ENCODE data around the gene RAB11FIP2. TPM values are rescaled to one million over a fixed set of nuclear protein-coding genes. Genes with fewer than 3 reads are reported as not detected.

Gene RAB11FIP2
- total RNA-seq, 2 experiments from 2014 or later, result 13.6 to 15.3 TPM

- POLR2A ChIA-PET, result no interaction called here
- no peaks in the 10 kb centered on the region for H3K27me3 Mint-ChIP-seq (ENCODE audit: low read depth)
- DNase-seq (no peak), ATAC-seq (no peak)
- peaks cover 17% of the 10 kb centered on the region for H3K36me3 Mint-ChIP-seq (ENCODE audit: low read depth)
- CTCF ChIA-PET, result no interaction called here
- H3K9me3 Mint-ChIP-seq (ENCODE audit: insufficient read depth), result no peaks in the 10 kb centered on the region
- no peak overlapping the region for H3K27ac Mint-ChIP-seq
- H3K4me1 Mint-ChIP-seq (ENCODE audit: low read depth), result no peaks in the 10 kb centered on the region
- H3K4me3 Mint-ChIP-seq, result no peak overlapping the region
Observed at GRCh38 chr10:117997673-117998072, 49.1 kb downstream of the RAB11FIP2 start.

GRCh38 chr10:117996709-117997108, 50.0 kb downstream of the RAB11FIP2 start:
- Mint-ChIP-seq H3K27ac (no peak overlapping the region), H3K9me3 (ENCODE audit: insufficient read depth) (no peaks in the 10 kb centered on the region), H3K27me3 (ENCODE audit: low read depth) (no peaks in the 10 kb centered on the region), H3K4me1 (ENCODE audit: low read depth) (no peaks in the 10 kb centered on the region), H3K36me3 (ENCODE audit: low read depth) (peaks cover 12% of the 10 kb centered on the region), H3K4me3 (no peak overlapping the region)
- ChIA-PET POLR2A (no interaction called here), CTCF (no interaction called here)
- DNase-seq, result no peak
- no peak for ATAC-seq

- Mint-ChIP-seq H3K4me1 (ENCODE audit: low read depth) (no peaks in the 10 kb centered on the region), H3K9me3 (ENCODE audit: insufficient read depth) (no peaks in the 10 kb centered on the region), H3K4me3 (no peak overlapping the region), H3K36me3 (ENCODE audit: low read depth) (peaks cover 7% of the 10 kb centered on the region), H3K27me3 (ENCODE audit: low read depth) (no peaks in the 10 kb centered on the region), H3K27ac (no peak overlapping the region)
- CTCF ChIA-PET, result no interaction called here
- POLR2A ChIA-PET, result no interaction called here
- DNase-seq, result no peak
- ATAC-seq, result no peak
Observed at GRCh38 chr10:117994771-117995170, 52.0 kb downstream of the RAB11FIP2 start.

GRCh38 chr10:117993166-117993565, 53.6 kb downstream of the RAB11FIP2 start:
- H3K4me1 Mint-ChIP-seq (ENCODE audit: low read depth), result no peaks in the 10 kb centered on the region
- CTCF ChIA-PET, result no interaction called here
- no peaks in the 10 kb centered on the region for H3K9me3 Mint-ChIP-seq (ENCODE audit: insufficient read depth)
- no peak overlapping the region for H3K27ac Mint-ChIP-seq
- H3K36me3 Mint-ChIP-seq (ENCODE audit: low read depth), result peaks cover 7% of the 10 kb centered on the region
- no peak overlapping the region for H3K4me3 Mint-ChIP-seq
- DNase-seq (no peak), ATAC-seq (no peak)
- POLR2A ChIA-PET, result no interaction called here
- no peaks in the 10 kb centered on the region for H3K27me3 Mint-ChIP-seq (ENCODE audit: low read depth)

GRCh38 chr10:117991701-117992100, 55.0 kb downstream of the RAB11FIP2 start:
- H3K4me1 Mint-ChIP-seq (ENCODE audit: low read depth), result no peaks in the 10 kb centered on the region

GRCh38 chr10:117989962-117990361, 56.8 kb downstream of the RAB11FIP2 start:
- DNase-seq (no peak), ATAC-seq (no peak)
- Mint-ChIP-seq H3K36me3 (ENCODE audit: low read depth) (no peaks in the 10 kb centered on the region), H3K27me3 (ENCODE audit: low read depth) (no peaks in the 10 kb centered on the region), H3K4me3 (no peak overlapping the region), H3K4me1 (ENCODE audit: low read depth) (no peaks in the 10 kb centered on the region), H3K9me3 (ENCODE audit: insufficient read depth) (no peaks in the 10 kb centered on the region), H3K27ac (no peak overlapping the region)
- POLR2A ChIA-PET, result no interaction called here
- CTCF ChIA-PET, result no interaction called here

More at GRCh38 chr10:117991701-117992100, 55.0 kb downstream of the RAB11FIP2 start:
- Mint-ChIP-seq H3K4me3 (no peak overlapping the region), H3K36me3 (ENCODE audit: low read depth) (peaks cover 3% of the 10 kb centered on the region), H3K27me3 (ENCODE audit: low read depth) (no peaks in the 10 kb centered on the region), H3K27ac (no peak overlapping the region), H3K9me3 (ENCODE audit: insufficient read depth) (no peaks in the 10 kb centered on the region)
- ATAC-seq (no peak), DNase-seq (no peak)
- ChIA-PET CTCF (no interaction called here), POLR2A (no interaction called here)

GRCh38 chr10:117988814-117989213, 57.9 kb downstream of the RAB11FIP2 start:
- no peak for ATAC-seq
- ChIA-PET POLR2A (no interaction called here), CTCF (no interaction called here)
- Mint-ChIP-seq H3K4me1 (ENCODE audit: low read depth) (no peaks in the 10 kb centered on the region), H3K36me3 (ENCODE audit: low read depth) (no peaks in the 10 kb centered on the region), H3K27me3 (ENCODE audit: low read depth) (no peaks in the 10 kb centered on the region), H3K9me3 (ENCODE audit: insufficient read depth) (no peaks in the 10 kb centered on the region), H3K4me3 (no peak overlapping the region), H3K27ac (no peak overlapping the region)
- no peak for DNase-seq

- H3K36me3 Mint-ChIP-seq (ENCODE audit: low read depth), result no peaks in the 10 kb centered on the region
- no peaks in the 10 kb centered on the region for H3K4me1 Mint-ChIP-seq (ENCODE audit: low read depth)
- no peaks in the 10 kb centered on the region for H3K9me3 Mint-ChIP-seq (ENCODE audit: insufficient read depth)
- CTCF ChIA-PET, result no interaction called here
- H3K27me3 Mint-ChIP-seq (ENCODE audit: low read depth), result no peaks in the 10 kb centered on the region
- POLR2A ChIA-PET, result no interaction called here
- ATAC-seq (no peak), DNase-seq (no peak)
- no peak overlapping the region for H3K27ac Mint-ChIP-seq
- H3K4me3 Mint-ChIP-seq, result no peak overlapping the region
Observed at GRCh38 chr10:117987244-117987909, 59.4 kb downstream of the RAB11FIP2 start.

- peaks cover 2% of the 10 kb centered on the region for H3K27me3 Mint-ChIP-seq (ENCODE audit: low read depth)
- H3K9me3 Mint-ChIP-seq (ENCODE audit: insufficient read depth), result no peaks in the 10 kb centered on the region
- H3K4me3 Mint-ChIP-seq, result no peak overlapping the region
- CTCF ChIA-PET, result no interaction called here
- no peak for ATAC-seq
- no peak for DNase-seq
- H3K27ac Mint-ChIP-seq, result no peak overlapping the region
- POLR2A ChIA-PET, result no interaction called here
- H3K4me1 Mint-ChIP-seq (ENCODE audit: low read depth), result no peaks in the 10 kb centered on the region
- H3K36me3 Mint-ChIP-seq (ENCODE audit: low read depth), result no peaks in the 10 kb centered on the region
Observed at GRCh38 chr10:117983961-117984360, 62.8 kb downstream of the RAB11FIP2 start.

- Mint-ChIP-seq H3K27me3 (ENCODE audit: low read depth) (peaks cover 4% of the 10 kb centered on the region), H3K36me3 (ENCODE audit: low read depth) (no peaks in the 10 kb centered on the region), H3K27ac (no peak overlapping the region), H3K4me3 (no peak overlapping the region), H3K9me3 (ENCODE audit: insufficient read depth) (no peaks in the 10 kb centered on the region), H3K4me1 (ENCODE audit: low read depth) (no peaks in the 10 kb centered on the region)
- no peak for DNase-seq
- ChIA-PET CTCF (no interaction called here), POLR2A (interaction anchor here (0.7 kb wide), 1 partner anchor 22 kb away, joined by 3 read pairs; no protein-coding TSS in a partner anchor)
- no peak for ATAC-seq
Observed at GRCh38 chr10:117980755-117981702, 65.7 kb downstream of the RAB11FIP2 start.

- Mint-ChIP-seq H3K9me3 (ENCODE audit: insufficient read depth) (no peaks in the 10 kb centered on the region), H3K4me3 (no peak overlapping the region), H3K36me3 (ENCODE audit: low read depth) (no peaks in the 10 kb centered on the region), H3K27ac (no peak overlapping the region), H3K4me1 (ENCODE audit: low read depth) (no peaks in the 10 kb centered on the region), H3K27me3 (ENCODE audit: low read depth) (peaks cover 4% of the 10 kb centered on the region)
- DNase-seq (no peak), ATAC-seq (no peak)
- CTCF ChIA-PET, result no interaction called here
- POLR2A ChIA-PET, result interaction anchor here (0.7 kb wide), 1 partner anchor 22 kb away, joined by 3 read pairs; no protein-coding TSS in a partner anchor
Observed at GRCh38 chr10:117980216-117980615, 66.5 kb downstream of the RAB11FIP2 start.

GRCh38 chr10:117972168-117972837, 74.4 kb downstream of the RAB11FIP2 start:
- H3K27ac Mint-ChIP-seq, result no peak overlapping the region
- no peaks in the 10 kb centered on the region for H3K36me3 Mint-ChIP-seq (ENCODE audit: low read depth)
- ChIA-PET CTCF (no interaction called here), POLR2A (no interaction called here)
- H3K4me3 Mint-ChIP-seq, result no peak overlapping the region
- H3K4me1 Mint-ChIP-seq (ENCODE audit: low read depth), result no peaks in the 10 kb centered on the region
- peaks cover 7% of the 10 kb centered on the region for H3K27me3 Mint-ChIP-seq (ENCODE audit: low read depth)
- ATAC-seq, result no peak
- DNase-seq, result no peak
- H3K9me3 Mint-ChIP-seq (ENCODE audit: insufficient read depth), result no peaks in the 10 kb centered on the region
